Measurements from ENCODE around the gene FOXK1. TPM values are rescaled to one million over a fixed set of nuclear protein-coding genes. Genes with fewer than 3 reads are reported as not detected.

FOXK1 gene
- total RNA-seq, 3 donors from 2014 or later = 30.1 to 48.5 (median 33.4) TPM

DNA sequence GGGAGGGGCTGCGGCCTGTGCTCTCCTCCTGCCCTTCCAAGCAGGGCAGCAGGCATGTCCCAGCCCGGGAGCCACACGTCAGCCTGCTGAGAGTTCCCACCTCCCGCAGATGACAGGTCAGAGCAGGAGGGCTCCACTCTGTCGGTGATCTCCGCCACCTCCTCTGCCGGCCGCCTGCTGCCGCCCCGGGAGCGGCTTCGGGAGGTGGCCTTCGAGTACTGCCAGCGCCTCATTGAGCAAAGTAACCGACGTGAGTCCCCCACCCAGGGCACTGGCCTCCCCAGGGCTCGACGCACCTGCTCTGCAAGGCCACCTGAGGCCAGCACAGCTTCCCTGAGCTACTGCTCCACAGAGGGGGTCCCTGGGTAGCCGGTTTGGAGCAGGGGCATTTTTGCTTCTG is 102.7 kb downstream of the FOXK1 start:
- TF ChIP-seq, protein P1, sequence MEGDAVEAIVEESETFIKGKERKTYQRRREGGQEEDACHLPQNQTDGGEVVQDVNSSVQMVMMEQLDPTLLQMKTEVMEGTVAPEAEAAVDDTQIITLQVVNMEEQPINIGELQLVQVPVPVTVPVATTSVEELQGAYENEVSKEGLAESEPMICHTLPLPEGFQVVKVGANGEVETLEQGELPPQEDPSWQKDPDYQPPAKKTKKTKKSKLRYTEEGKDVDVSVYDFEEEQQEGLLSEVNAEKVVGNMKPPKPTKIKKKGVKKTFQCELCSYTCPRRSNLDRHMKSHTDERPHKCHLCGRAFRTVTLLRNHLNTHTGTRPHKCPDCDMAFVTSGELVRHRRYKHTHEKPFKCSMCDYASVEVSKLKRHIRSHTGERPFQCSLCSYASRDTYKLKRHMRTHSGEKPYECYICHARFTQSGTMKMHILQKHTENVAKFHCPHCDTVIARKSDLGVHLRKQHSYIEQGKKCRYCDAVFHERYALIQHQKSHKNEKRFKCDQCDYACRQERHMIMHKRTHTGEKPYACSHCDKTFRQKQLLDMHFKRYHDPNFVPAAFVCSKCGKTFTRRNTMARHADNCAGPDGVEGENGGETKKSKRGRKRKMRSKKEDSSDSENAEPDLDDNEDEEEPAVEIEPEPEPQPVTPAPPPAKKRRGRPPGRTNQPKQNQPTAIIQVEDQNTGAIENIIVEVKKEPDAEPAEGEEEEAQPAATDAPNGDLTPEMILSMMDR (IDR thresholded peaks at IDR 0.05) = no peak
- H3K36me3 ChIP-seq (ENCODE audit: low read depth) = no peaks in the 10 kb centered on the region
- no peak overlapping the region for H3K4me3 ChIP-seq
- H3K4me1 ChIP-seq (ENCODE audit: low read depth) = no peaks in the 10 kb centered on the region
- H3K9me3 ChIP-seq = no peaks in the 10 kb centered on the region
- DNase-seq (no peak), ATAC-seq (no peak)
- intact Hi-C loops (cut with DNase I, micrococcal nuclease) = no loop called here

DNA sequence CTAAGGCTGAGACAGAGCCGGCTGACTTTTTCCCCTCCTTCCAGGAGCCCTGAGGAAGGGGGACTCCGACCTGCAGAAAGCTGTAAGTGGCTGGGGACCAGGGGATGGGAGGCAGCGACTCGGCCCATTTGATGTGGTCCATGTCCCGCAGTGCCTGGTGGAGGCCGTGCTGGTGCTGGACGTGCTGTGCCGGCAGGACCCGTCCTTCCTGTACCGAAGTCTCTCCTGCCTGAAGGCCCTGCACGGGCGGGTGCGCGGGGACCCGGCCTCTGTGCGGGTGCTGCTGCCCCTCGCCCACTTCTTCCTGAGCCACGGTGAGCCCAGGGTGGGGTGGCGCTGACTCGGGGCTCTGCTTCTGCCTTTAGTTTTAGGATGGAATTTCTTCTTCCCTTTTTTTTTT is 103.3 kb downstream of the FOXK1 start:
- no peaks in the 10 kb centered on the region for H3K9me3 ChIP-seq
- DNase-seq (no peak), ATAC-seq (no peak)
- intact Hi-C loops (cut with DNase I, micrococcal nuclease) = no loop called here
- no peaks in the 10 kb centered on the region for H3K36me3 ChIP-seq (ENCODE audit: low read depth)
- H3K4me3 ChIP-seq = no peak overlapping the region
- no peaks in the 10 kb centered on the region for H3K4me1 ChIP-seq (ENCODE audit: low read depth)
- TF ChIP-seq, protein P1 (IDR thresholded peaks at IDR 0.05) = no peak

DNA sequence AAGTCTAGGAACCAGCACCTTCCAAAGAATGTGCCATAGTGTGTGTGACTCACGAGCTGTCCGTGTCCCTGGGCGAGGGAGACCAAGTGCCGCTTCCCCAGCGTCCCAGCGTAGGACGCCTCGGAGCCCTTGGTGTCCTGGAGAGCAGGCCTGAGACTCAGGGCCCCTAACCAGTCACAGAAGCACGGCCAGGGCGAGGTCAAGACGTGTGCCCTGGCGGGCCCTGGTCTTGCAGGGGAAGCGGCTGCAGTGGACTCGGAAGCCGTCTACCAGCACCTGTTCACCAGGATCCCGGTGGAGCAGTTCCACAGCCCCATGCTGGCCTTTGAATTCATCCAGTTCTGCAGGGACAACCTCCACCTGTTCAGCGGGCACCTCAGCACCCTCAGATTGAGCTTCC is 103.9 kb downstream of the FOXK1 start:
- ATAC-seq = no peak
- TF ChIP-seq, protein P1 (IDR thresholded peaks at IDR 0.05) = no peak
- intact Hi-C loops (cut with DNase I, micrococcal nuclease) = no loop called here
- no peak for DNase-seq
- H3K9me3 ChIP-seq = no peaks in the 10 kb centered on the region
- no peak overlapping the region for H3K4me3 ChIP-seq
- H3K36me3 ChIP-seq (ENCODE audit: low read depth) = no peaks in the 10 kb centered on the region
- no peaks in the 10 kb centered on the region for H3K4me1 ChIP-seq (ENCODE audit: low read depth)

DNA sequence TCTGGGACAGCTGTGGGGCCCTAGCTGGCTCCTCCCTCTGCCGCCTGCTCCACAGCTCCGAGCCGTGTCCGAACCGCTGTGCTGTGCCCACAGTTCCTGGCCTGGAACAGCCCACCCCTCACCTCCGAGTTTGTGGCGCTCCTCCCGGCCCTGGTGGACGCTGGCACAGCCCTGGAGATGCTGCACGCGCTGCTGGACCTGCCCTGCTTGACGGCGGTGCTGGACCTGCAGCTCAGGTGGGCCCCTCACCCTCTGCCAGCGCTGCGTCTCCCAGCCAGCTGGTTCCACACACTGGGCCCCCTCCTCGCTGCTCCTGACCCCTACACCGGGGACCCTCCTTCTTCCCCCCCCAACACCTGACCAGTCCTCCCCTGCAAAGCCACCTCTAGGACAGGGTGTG is 105.4 kb downstream of the FOXK1 start:
- TF ChIP-seq, protein P1 (IDR thresholded peaks at IDR 0.05) = no peak
- ATAC-seq (no peak), DNase-seq (no peak)
- intact Hi-C loops (cut with DNase I, micrococcal nuclease) = no loop called here
- no peak overlapping the region for H3K4me3 ChIP-seq
- no peaks in the 10 kb centered on the region for H3K4me1 ChIP-seq (ENCODE audit: low read depth)
- H3K9me3 ChIP-seq = no peaks in the 10 kb centered on the region
- no peaks in the 10 kb centered on the region for H3K36me3 ChIP-seq (ENCODE audit: low read depth)

DNA sequence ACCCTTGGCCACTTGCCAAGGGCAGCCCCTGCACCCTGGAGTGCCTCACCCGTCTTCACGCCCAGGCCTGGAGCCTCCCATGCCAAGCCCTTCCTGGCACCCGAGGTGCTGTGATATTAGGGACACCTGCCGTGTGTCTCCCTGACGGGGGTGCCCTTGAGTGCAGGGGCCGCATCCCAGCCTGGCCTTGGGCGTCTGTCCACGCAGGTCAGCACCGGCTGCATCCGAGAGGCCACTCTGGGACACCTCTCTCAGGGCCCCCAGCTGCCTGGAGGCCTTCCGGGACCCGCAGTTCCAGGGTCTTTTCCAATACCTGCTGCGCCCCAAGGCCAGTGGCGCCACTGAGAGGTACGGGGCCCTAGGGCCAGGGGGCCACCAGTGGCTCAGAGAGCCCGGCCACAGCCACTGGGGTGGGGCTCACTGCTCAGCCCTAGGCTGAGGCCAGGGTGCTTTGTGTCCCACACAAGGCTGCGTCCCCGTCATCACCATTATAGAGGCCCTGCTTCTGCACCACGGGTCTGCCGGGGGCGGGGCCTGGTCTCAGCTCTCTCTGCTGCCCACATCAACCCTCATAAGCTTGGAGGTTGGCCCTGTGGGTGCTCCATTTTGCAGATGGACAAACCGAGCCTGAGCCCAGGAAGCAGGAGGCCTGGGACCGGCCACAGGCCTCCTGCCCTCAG is 106.0 kb downstream of the FOXK1 start:
- intact Hi-C loops (cut with DNase I, micrococcal nuclease) = no loop called here

More for the DNA sequence above, 106.0 kb downstream of the FOXK1 start:
- TF ChIP-seq, protein P1 (IDR thresholded peaks at IDR 0.05) = no peak
- Histone ChIP-seq H3K9me3 (no peaks in the 10 kb centered on the region), H3K36me3 (ENCODE audit: low read depth) (no peaks in the 10 kb centered on the region), H3K4me3 (no peak overlapping the region), H3K4me1 (ENCODE audit: low read depth) (no peaks in the 10 kb centered on the region)
- no peak for ATAC-seq
- DNase-seq = no peak
